Right ventricle myocardium inferior (tissue), 1 donor: Measurements from ENCODE around the gene SLF2. TPM values are rescaled to one million over a fixed set of nuclear protein-coding genes. Genes with fewer than 3 reads are reported as not detected.
"Not testable (repeated sequence)": the region's sequence is repeated elsewhere in the genome, so short reads cannot be mapped to it uniquely, and the experiment has no call there.

Source experiments
- ATAC-seq: fragments of 200-7000 bp; cut with Tn5 transposase; one replicate; pipeline ENCODE4 v1.9.1; 2020; ENCODE audit warnings: mild to moderate bottlenecking, moderate library complexity
- DNase-seq: peaks from one replicate; pipeline ENCODE4 v3.0.0; 2021; ENCODE audit errors: missing footprints
- intact Hi-C: fragments of 100-400 bp; cut with DNase I; formaldehyde crosslinking; loops from one replicate; pipeline ENCODE4 v1.11.0; 2022
- total RNA-seq: library from RNA; stranded (reverse); fragmentation: NEBNext Ultra II Directional; extraction: Animal tissue kit (Norgen Biotek cat#: 25700); gene quantifications from one replicate; pipeline ENCODE4 v1.2.1, GENCODE V29; 2021
- donor health status: DM: no; HTN: yes; CAD: no; lungs with severe emphysema.

The SLF2 gene
- total RNA-seq, 1 donor from 2014 or later: 17.0 TPM

DNA sequence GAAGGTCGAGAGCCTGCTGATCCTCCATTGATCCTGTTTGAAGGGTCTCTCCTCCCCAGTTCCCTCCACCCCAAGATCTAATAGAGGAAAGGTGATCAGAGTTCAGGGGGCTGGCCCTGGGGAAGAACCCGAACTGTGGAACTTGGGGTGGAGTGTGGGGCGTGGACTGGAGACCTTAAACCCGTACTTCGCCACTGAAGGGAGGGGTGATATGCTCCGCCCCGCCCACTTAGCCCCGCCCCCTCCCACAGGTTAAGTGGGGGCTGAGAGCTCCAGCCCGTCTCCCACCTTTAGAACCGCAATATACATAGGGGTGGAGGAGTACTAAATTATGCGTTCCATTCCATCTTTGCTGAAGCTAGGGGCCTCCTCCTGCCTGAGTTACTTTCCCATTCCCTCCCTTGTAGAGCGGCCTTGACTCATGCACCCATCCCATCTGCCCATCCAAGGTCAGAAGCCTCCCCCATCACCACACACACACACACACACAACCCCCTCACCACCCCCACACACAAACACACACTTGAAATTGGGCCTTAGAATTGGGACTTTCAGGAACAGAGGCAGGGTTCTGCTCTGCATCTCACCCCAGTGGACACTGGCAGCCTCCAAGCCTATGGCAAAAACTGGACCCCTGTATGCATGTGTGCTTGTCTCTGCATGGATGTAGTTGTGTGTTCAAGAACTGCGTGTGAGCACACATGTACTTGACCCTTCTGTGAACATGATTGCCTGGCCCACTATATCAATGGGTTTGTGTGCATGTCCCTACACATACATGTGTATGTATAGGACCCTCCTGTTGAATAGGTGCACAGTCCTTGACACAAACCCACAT is 57.5 kb downstream of the SLF2 start:
- ATAC-seq (peak; percentile 21), DNase-seq (no peak)
- intact Hi-C loops: no loop called here

DNA sequence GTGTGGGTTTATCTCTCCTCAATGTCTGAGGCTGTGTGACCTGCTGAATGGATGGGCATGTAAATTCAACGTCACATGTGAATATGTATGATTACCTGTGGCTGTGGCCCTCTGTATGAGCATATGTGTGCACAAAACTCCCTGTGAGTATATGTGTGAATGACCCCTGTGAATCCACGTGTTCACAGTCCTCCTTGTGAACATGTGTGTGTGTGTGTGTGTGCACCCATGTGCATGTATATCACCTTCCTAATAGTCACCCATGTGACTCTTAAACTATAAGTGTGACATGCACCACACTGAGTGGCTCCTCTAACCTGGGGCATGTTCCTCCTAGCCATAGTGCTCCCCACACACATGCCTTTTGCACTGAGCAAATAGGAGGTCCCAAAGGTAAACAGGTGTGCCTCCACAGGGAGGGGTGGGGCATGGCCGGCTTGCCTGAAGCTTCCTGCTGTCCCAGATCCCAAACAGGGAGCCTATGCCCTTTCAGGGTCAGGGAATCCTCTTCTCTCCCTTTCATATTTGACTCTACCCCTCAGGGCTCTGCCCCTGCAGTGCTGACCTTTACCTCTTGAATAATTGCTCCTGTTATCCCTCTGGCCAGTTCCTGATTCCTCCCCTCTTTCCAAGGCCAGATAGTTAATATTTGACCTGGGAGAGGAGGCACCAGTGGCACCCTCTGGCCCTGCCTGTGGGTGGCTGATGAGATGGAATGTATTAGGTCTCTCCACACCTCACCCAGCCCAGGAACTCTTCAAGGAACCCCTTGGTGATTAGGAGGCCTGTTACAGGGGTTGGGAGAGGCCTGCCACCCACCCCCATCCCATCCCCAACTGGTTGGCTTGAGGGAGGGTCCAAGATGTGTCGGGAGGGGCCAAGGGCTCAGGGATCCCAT is 58.4 kb downstream of the SLF2 start:
- intact Hi-C loops: no loop called here
- no peak for ATAC-seq

DNA sequence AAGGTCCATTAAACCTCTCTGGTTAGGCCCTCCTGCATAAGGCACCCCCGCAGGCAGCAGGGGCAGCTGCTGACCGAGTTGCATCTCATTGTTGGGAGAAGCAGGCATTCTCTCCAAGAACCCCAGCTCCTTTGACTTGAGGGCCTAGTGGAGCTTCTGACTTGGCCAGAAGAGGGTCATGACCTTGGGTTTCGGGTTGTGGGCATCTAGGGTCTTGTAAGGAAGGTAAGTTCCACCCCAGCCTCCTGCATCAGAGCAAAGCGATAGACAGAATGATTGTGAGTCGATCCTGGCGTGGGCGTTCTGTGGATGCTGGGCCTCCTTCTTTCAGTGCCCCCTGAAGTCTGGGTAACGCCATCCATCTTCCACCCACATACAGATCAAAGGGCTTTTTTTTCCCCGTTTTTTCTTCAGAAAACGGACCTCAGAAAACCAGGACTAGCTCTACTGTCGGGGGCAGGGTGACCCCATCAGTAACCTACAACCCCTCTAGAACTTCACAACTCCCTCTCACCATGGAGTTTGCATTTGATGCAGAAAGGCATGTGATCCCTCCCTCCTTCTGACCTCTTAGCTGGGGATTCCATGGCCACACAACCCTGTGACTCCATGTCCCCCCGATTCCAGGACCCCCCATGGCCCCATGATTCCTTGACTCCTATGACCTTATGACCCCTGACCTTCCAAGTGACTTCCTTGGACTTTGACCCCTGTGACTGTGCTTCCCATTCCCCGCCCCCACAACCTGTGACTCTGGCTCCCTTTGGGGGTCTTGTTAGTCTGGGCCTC is 59.5 kb downstream of the SLF2 start:
- intact Hi-C loops: no loop called here
- no peak for ATAC-seq
- DNase-seq: no peak

More for the DNA sequence above, 58.4 kb downstream of the SLF2 start:
- DNase-seq: no peak

DNA sequence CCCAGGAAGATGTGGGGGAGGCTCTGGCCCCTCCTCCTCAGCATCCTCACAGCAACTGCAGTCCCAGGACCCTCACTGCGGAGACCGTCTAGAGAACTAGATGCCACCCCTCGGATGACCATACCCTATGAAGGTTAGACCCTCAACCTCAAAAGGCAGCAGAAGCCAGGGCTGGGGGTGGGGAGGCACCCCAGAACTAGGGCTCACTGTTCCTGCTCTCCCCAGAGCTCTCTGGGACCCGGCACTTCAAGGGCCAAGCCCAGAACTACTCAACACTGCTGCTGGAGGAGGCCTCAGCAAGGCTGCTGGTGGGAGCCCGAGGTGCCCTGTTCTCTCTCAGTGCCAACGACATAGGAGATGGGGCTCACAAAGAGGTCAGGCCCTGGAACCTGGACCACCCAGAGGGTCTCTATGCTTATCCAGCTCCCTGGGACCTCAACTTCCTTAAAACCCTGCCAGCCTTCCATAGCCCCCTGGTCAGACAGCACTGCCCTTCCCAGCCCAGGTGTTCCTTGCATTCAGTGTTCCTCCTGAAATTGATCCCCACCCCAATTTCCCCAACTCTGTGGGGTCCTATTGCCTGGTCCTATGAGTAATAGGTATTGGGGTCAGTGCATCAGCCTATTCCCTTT is 60.3 kb downstream of the SLF2 start:
- intact Hi-C loops: no loop called here
- no peak for ATAC-seq
- no peak for DNase-seq

DNA sequence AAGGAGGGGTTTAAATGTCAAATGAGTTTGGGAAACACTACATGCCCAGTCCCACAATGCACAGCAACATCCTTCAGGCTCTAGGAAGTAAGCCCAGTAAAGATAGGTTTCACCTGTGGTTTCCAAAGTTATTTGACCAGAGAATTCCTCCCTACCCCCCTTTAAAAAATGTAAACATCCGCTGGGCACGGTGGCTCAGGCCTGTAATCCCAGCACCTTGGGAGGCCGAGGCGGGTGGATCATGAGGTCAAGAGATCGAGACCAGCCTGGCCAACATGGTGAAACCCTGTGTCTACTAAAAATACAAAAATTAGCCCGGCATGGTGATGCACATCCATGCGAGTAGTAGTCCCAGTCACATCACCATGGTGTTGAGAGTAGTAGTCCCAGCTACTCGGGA is 62.6 kb downstream of the SLF2 start:
- intact Hi-C loops, DNase-seq, ATAC-seq: not testable (repeated sequence)

DNA sequence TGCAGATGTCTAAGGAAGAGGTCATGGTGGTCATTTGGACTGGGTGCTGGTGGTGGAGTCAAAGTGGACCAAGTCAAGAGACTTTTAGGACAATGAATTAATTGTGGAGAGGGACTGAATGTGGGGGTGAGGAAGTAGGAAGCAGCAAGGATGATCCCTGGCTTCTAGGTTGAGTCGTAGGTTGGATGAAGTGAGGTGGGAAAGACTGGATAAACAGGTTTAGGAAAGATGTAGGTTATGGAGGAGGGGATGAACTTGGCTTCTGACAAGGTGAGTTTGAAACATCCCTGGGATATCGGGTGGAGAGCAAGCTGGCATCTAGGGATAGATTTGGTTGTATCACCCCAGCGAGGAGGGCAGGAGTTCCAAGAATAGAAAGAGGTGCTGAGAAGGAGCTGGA is 64.1 kb downstream of the SLF2 start:
- DNase-seq (no peak), ATAC-seq (no peak)
- intact Hi-C loops: no loop called here

DNA sequence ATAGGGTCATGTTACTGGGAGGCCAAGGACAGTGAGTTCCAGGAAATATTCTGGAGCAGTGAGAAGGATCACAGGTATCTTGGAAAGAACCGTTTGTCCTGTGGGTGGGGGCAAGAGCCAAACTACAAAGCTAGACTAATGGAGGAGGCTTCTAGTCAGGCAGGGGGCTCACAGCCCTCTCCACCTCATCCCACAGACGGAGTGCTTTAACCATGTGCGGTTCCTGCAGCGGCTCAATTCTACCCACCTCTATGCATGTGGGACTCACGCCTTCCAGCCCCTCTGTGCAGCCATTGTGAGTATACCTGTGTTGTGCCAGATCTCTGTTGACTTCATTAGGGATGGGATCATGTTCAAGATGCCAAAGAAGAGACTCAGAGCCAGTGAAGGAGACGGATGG is 64.7 kb downstream of the SLF2 start:
- ATAC-seq (no peak), DNase-seq (no peak)
- intact Hi-C loops: no loop called here

DNA sequence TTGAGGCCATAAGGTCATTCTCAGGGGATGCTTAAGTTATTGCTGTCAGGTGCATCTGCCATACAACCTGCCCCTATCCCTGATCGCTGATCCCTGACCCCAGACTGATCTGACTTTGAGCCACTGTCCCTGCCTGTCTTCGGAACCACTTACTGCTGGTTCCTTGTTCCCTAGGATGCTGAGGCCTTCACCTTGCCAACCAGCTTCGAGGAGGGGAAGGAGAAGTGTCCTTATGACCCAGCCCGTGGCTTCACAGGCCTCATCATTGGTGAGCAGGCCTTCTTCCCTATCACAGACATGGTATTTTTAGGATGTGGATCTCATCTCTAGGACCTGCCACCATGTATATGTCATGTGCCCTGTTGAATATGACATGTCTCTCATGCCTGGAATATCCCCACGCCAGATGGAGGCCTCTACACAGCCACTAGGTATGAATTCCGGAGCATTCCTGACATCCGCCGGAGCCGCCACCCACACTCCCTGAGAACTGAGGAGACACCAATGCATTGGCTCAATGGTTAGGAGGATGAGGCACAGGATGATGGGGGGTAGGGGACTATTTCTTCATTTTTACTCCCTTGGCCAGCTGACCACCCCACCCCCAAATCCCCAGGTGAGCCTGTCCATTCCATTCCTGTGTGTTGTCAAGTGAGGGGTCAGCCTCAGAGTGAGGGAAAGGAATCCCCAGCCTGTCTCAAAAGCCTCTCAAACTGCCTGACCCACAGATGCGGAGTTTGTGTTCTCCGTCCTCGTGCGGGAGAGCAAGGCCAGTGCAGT is 65.5 kb downstream of the SLF2 start:
- intact Hi-C loops: no loop called here
- DNase-seq (no peak), ATAC-seq (no peak)

DNA sequence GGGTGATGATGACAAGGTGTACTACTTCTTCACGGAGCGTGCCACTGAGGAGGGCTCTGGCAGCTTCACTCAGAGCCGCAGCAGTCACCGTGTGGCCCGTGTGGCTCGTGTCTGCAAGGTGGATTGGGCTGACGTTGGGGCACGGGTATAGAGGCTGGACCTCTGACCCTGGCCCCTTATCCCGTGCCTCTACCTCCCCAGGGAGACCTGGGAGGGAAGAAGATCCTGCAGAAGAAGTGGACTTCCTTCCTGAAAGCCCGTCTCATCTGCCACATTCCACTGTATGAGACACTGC is 66.1 kb downstream of the SLF2 start:
- intact Hi-C loops: no loop called here
- DNase-seq (no peak), ATAC-seq (no peak)

DNA sequence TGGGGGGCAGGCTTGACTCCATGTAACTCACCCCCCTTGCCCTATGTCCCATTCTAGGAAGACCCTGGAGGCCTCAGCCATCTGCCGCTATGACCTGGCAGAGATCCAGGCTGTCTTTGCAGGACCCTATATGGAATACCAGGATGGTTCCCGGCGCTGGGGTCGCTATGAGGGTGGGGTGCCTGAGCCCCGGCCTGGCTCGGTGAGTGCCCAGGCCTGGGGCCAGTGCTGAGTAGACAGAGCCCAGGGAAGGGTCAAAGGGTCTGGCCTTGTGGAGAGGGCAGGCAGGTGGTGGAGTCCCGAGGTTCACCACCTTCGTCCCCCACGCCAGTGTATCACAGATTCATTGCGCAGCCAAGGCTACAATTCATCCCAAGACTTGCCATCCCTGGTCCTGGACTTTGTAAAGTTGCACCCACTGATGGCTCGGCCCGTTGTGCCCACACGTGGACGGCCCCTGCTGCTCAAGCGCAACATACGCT is 67.1 kb downstream of the SLF2 start:
- DNase-seq (no peak), ATAC-seq (no peak)
- intact Hi-C loops: no loop called here

DNA sequence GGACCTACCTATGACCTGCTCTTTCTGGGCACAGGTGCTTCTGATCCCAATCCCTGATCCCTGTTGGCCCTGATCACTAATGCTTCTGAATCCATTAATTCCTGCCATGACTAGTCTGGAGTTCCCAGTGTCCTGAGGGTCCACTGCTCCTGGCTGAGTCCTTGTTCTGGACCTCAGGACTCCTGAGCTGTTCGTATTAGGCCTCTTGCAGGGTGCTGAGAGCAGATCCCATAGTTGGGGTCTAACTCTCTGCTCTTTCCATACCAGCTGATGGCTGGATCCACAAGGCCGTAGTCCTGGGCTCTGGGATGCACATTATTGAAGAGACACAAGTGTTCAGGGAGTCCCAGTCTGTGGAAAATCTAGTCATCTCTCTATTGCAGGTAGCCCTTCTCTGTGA is 67.5 kb downstream of the SLF2 start:
- intact Hi-C loops: no loop called here
- no peak for ATAC-seq
- no peak for DNase-seq

DNA sequence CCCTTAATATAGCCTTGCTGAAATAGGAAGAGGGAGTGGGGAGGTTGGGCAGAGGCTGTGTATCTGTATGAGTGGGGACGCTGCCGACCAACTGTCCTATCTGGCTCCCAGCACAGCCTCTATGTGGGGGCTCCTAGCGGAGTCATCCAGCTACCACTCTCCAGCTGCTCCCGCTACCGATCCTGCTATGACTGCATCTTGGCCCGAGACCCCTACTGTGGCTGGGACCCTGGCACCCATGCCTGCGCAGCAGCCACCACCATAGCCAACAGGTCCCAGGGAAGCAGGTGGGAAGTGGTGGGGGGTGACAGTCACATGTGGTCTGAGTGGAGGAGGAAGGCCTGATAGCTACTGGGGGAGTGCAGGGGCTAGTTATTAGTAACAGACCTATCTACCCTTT is 67.9 kb downstream of the SLF2 start:
- no peak for ATAC-seq

DNA sequence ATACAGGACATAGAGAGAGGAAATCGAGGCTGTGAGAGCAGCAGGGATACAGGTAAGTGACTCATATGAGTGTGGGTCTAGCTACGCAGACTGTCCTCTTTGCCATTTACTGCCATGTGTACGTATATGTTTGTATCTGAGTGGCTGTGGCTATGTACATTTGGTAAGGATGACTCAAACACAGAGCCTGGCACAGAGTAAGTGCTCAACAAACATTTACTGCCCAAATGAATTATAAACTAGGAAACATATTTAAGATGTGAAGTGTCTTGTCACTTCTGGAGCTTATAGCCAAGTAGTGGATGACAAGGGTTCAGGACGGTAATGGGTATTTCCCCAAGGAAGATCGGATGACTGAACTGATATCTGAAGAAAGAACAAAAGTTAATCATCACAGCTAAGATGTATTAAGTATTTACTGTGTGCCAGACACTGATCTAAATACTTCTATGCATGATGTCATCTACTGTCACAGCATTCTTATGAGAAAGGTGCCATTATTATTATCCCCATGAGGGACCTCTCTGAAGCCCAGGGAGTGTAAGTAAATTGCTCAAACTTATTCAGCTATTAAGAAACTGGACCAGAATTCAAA is 68.5 kb downstream of the SLF2 start:
- intact Hi-C loops: no loop called here

More for the DNA sequence above, 67.9 kb downstream of the SLF2 start:
- DNase-seq: no peak
- intact Hi-C loops: no loop called here

DNA sequence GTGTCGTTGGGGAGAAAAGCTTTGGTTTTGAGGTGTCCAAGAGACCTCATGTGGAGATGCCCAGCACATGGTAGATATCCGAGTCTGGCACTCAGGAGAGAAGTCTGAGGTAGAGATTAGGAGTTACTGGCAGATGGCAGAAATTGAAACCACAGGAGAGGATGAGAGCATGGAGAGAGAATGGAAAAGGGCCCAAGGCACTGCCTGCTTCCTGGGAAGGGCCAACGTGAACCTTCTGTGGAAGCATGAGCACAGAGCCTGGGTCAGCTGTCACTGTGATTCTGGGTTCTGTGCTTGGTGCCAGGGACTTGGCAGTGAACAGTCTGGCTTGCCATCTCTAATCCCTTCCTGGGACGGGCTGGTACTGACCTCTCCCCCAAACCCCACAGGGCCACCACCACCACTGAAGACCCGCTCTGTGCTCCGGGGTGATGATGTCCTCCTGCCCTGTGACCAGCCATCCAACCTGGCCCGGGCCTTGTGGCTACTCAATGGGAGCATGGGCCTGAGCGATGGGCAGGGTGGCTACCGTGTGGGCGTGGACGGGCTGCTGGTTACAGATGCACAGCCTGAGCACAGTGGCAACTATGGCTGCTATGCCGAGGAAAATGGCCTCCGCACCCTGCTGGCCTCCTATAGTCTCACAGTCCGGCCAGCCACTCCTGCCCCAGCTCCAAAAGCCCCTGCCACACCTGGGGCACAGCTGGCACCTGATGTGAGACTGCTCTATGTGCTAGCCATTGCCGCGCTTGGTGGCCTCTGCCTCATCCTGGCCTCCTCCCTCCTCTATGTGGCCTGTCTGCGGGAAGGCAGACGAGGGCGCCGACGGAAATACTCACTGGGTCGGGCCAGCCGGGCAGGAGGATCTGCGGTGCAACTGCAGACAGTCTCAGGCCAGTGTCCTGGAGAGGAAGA is 70.4 kb downstream of the SLF2 start:
- intact Hi-C loops: no loop called here
- ATAC-seq: no peak
- no peak for DNase-seq

More for the DNA sequence above, 68.5 kb downstream of the SLF2 start:
- ATAC-seq (no peak), DNase-seq (no peak)

DNA sequence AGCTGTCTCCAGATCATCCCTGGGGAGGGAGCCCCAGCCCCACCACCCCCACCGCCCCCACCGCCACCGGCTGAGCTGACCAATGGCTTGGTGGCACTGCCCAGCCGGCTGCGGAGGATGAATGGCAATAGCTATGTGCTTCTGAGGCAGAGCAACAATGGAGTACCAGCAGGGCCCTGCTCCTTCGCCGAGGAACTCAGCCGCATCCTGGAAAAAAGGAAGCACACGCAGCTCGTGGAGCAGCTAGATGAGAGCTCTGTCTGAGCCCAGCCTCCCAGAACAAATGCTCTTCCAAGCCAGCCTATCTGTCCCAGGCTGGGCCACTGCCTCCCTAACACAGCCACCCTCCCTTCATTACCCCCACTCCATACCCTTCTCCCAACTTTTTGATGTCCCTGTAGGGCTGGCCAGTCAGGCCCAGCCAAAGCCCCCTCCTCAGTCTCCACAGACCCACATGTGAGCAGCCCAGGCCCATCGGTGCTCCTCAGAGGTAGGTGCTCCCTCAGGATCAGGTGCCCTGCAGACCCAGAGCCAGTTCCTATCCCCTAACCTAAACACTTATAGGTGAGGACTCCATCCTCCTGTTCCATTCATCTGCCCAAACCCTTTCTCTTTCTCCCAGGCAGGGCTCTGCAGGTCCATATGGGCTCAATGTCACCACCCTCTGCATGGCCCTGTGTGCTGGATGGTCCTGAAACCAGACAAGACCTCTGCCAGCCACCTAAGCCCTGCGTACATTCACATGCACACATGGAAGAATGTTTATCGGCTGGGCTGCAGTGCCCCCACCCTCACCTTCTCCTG is 71.3 kb downstream of the SLF2 start:
- ATAC-seq (no peak), DNase-seq (no peak)
- intact Hi-C loops: no loop called here

DNA sequence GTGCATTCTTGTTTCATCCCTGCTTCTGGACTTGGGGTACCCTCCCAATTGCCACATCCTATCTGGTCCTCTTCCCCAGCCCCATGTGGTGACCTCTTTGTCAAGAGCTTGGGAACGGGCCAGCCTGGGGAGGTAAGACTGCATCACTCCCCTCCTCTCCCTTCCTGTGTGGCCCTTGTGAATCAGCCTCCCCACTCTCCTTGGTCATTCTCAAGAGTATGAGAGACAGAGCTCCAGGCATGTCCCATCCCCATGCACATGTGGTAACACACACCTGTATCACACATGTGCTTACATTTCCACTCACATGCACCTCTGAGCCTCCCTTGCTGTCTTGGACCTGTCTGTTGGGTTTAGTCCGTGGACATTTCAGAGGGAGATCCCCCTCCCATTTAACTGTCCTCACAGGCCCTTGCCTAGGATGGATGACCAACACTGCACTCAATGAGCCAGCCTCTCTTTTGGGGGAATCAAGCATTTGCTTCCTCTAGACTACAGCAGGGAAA is 72.0 kb downstream of the SLF2 start:
- ATAC-seq (no peak), DNase-seq (no peak)
- intact Hi-C loops: loop anchor here (5.0 kb wide), 1 partner anchor 48 kb away; the partner anchor contains the start of genes PDZD7 and SFXN3
